ENCODE measurements around the gene PPP2R5A.
"Not testable (repeated sequence)": the region's sequence is repeated elsewhere in the genome, so short reads cannot be mapped to it uniquely, and the experiment has no call there.

Gene PPP2R5A

GRCh38 chr1:212302745-212303383, 17.7 kb downstream of the PPP2R5A start:
- DNase-seq, result no peak

- DNase-seq, result no peak
These were observed 20.1 kb downstream of the PPP2R5A start for GRCh38 chr1:212305342-212305741.

- not testable (repeated sequence) for DNase-seq
These were observed 20.8 kb downstream of the PPP2R5A start for GRCh38 chr1:212305984-212306452.

- DNase-seq, result no peak
These were observed 24.8 kb downstream of the PPP2R5A start for GRCh38 chr1:212309967-212310366.

GRCh38 chr1:212310383-212310782, 25.2 kb downstream of the PPP2R5A start:
- no peak for DNase-seq

- no peak for DNase-seq
These were observed 26.8 kb downstream of the PPP2R5A start for GRCh38 chr1:212311836-212312497.

- DNase-seq, result no peak
These were observed 28.4 kb downstream of the PPP2R5A start for GRCh38 chr1:212313616-212314015.

GRCh38 chr1:212315184-212315583, 30.0 kb downstream of the PPP2R5A start:
- DNase-seq, result no peak

- no peak for DNase-seq
These were observed 30.7 kb downstream of the PPP2R5A start for GRCh38 chr1:212315907-212316306.

- no peak for DNase-seq
These were observed 32.7 kb downstream of the PPP2R5A start for GRCh38 chr1:212317916-212318315.

- not testable (repeated sequence) for DNase-seq
These were observed 35.8 kb downstream of the PPP2R5A start for GRCh38 chr1:212321031-212321430.

GRCh38 chr1:212323066-212323465, 37.9 kb downstream of the PPP2R5A start:
- no peak for DNase-seq

GRCh38 chr1:212326541-212326940, 41.3 kb downstream of the PPP2R5A start:
- no peak for DNase-seq

GRCh38 chr1:212328248-212328647, 43.0 kb downstream of the PPP2R5A start:
- no peak for DNase-seq

GRCh38 chr1:212329105-212329504, 43.9 kb downstream of the PPP2R5A start:
- DNase-seq, result no peak

- no peak for DNase-seq
These were observed 55.9 kb downstream of the PPP2R5A start for GRCh38 chr1:212341090-212341489.

GRCh38 chr1:212344905-212345304, 59.7 kb downstream of the PPP2R5A start:
- DNase-seq, result no peak

- DNase-seq, result no peak
These were observed 61.4 kb downstream of the PPP2R5A start for GRCh38 chr1:212346601-212347000.

GRCh38 chr1:212351588-212352362, 66.6 kb downstream of the PPP2R5A start:
- no peak for DNase-seq

GRCh38 chr1:212353181-212353580, 68.0 kb downstream of the PPP2R5A start:
- DNase-seq, result no peak

- no peak for DNase-seq
These were observed 69.3 kb downstream of the PPP2R5A start for GRCh38 chr1:212354464-212354863.

GRCh38 chr1:212355230-212355969, 70.2 kb downstream of the PPP2R5A start:
- DNase-seq, result no peak

All from SW 1271 (cell line).